ENCODE results near the gene KITLG.

The KITLG gene

GRCh38 chr12:88604646-88605045 is 24.4 kb upstream of the KITLG start:
- no peak for TF ChIP-seq RAD21 (IDR thresholded peaks at IDR 0.05; ENCODE audit: low read depth)
- no peak for TF ChIP-seq TAF1 (IDR thresholded peaks at IDR 0.05; ENCODE audit: low read depth)
- no peak for TF ChIP-seq TEAD4 (IDR thresholded peaks at IDR 0.05)
- no peak for TF ChIP-seq TCF12 (IDR thresholded peaks at IDR 0.05; ENCODE audit: low read depth)
- TF ChIP-seq NFIC (IDR thresholded peaks at IDR 0.05): no peak
- no peak for TF ChIP-seq YY1 (IDR thresholded peaks at IDR 0.05; ENCODE audit: low read depth)
- TF ChIP-seq MAX (IDR thresholded peaks at IDR 0.05): no peak
- no peak for TF ChIP-seq ZBTB7A (IDR thresholded peaks at IDR 0.05; ENCODE audit: low read depth)
- no peak for TF ChIP-seq FOXM1 (IDR thresholded peaks at IDR 0.05; ENCODE audit: borderline replicate concordance, low read depth)
- TF ChIP-seq EGR1 (IDR thresholded peaks at IDR 0.05): no peak
- no peak for TF ChIP-seq EP300 (IDR thresholded peaks at IDR 0.05; ENCODE audit: borderline replicate concordance)
- no peak for TF ChIP-seq REST (IDR thresholded peaks at IDR 0.05; ENCODE audit: low read depth)
- TF ChIP-seq CEBPB (IDR thresholded peaks at IDR 0.05): no peak
- TF ChIP-seq, protein P1, sequence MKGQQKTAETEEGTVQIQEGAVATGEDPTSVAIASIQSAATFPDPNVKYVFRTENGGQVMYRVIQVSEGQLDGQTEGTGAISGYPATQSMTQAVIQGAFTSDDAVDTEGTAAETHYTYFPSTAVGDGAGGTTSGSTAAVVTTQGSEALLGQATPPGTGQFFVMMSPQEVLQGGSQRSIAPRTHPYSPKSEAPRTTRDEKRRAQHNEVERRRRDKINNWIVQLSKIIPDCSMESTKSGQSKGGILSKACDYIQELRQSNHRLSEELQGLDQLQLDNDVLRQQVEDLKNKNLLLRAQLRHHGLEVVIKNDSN (IDR thresholded peaks at IDR 0.05): no peak
- no peak for TF ChIP-seq CREB1 (IDR thresholded peaks at IDR 0.05; ENCODE audit: low read depth)

GRCh38 chr12:88600272-88600671 is 20.0 kb upstream of the KITLG start:
- TF ChIP-seq RAD21 (IDR thresholded peaks at IDR 0.05; ENCODE audit: low read depth) (no peak), TCF12 (IDR thresholded peaks at IDR 0.05; ENCODE audit: low read depth) (no peak), MAX (IDR thresholded peaks at IDR 0.05) (no peak), TAF1 (IDR thresholded peaks at IDR 0.05; ENCODE audit: low read depth) (no peak), CREB1 (IDR thresholded peaks at IDR 0.05; ENCODE audit: low read depth) (no peak), EGR1 (IDR thresholded peaks at IDR 0.05) (no peak), EP300 (IDR thresholded peaks at IDR 0.05; ENCODE audit: borderline replicate concordance) (no peak), REST (IDR thresholded peaks at IDR 0.05; ENCODE audit: low read depth) (no peak), CEBPB (IDR thresholded peaks at IDR 0.05) (no peak), TEAD4 (IDR thresholded peaks at IDR 0.05) (no peak), FOXM1 (IDR thresholded peaks at IDR 0.05; ENCODE audit: borderline replicate concordance, low read depth) (no peak), NFIC (IDR thresholded peaks at IDR 0.05) (no peak), YY1 (IDR thresholded peaks at IDR 0.05; ENCODE audit: low read depth) (no peak), ZBTB7A (IDR thresholded peaks at IDR 0.05; ENCODE audit: low read depth) (no peak)
- TF ChIP-seq, protein P1 (IDR thresholded peaks at IDR 0.05): no peak

DNA sequence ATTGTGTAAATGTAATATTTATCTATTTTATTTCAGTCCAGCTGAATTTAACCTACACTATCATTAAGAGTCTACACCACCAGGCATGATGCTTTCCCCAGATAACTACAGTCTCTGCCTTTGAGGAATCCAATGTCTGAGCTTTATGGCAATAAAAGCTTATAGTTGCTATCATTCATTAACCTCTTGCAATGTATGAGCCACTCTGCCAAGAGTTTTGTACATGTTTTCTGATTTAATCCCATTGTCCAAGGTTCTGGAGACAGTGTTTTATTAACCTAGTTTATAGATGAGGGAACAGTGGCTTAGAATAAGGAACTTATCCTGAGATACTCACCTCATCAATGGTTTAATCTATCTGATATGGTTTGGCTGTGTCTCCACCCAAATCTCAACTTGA is 17.1 kb upstream of the KITLG start:
- no peak for TF ChIP-seq MAX (IDR thresholded peaks at IDR 0.05)

DNA sequence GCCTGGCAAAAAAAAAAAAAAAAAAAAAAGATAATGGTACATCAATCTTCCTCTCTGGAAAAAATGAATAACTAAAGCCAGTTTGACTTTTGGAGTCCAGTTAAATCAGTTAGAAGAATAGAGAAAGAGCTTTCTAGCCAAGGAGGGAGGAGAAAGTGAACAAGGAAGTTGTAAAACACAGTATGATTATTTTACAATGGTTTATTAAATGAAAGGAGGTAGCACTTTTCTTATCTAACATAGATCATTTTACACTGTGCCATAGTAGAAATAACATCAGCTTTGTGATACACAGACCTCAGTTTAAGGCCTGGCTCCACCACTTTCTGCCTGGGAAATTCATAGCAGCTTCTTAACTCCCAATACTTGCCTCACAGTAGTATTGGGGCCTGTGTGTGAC is 15.4 kb upstream of the KITLG start:
- TF ChIP-seq, protein P1 (IDR thresholded peaks at IDR 0.05): no peak
- TF ChIP-seq FOXM1 (IDR thresholded peaks at IDR 0.05; ENCODE audit: borderline replicate concordance, low read depth): no peak
- TF ChIP-seq ZBTB7A (IDR thresholded peaks at IDR 0.05; ENCODE audit: low read depth): no peak
- TF ChIP-seq TCF12 (IDR thresholded peaks at IDR 0.05; ENCODE audit: low read depth): no peak

DNA sequence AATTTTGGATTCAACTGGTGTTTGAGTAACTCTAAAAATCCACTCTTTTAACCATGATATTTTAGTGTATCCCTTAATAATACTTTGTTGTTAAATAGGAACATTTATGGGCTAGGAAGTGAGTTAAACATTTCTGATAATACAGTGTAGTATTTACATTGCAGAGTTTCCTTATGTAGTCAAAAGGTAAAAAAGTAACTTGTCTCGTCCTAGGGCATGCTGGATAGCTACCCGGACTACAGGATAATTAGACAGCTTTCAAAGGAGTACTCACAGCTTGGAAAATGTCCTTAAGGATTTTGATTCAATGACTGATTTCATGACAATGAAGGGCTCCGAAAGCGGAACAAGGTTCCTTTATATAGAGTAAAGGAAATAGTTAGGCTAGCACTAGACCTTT is 14.5 kb upstream of the KITLG start:
- no peak for TF ChIP-seq REST (IDR thresholded peaks at IDR 0.05; ENCODE audit: low read depth)
- TF ChIP-seq, protein P1 (IDR thresholded peaks at IDR 0.05): no peak
- TF ChIP-seq YY1 (IDR thresholded peaks at IDR 0.05; ENCODE audit: low read depth): no peak

Measured in Ishikawa (cell line).